PC-3 (cell line): ENCODE data around the gene RUVBL2. TPM values are rescaled to one million over a fixed set of nuclear protein-coding genes. Genes with fewer than 3 reads are reported as not detected.

Source experiments
- ATAC-seq: fragments of 200-7000 bp; cut with Tn5 transposase; 2 replicates; pipeline ENCODE4 v1.9.1; 2020; ENCODE audit warnings: mild to moderate bottlenecking, moderate library complexity
- BruUV-seq: library from RNA; stranded (reverse); fragments of 400-500 nt; replicated peaks from 2 replicates; lab custom pipeline; 2021; lab: Mats Ljungman, UMichigan
- CTCF ChIA-PET: fragments of 300-600 bp; sonication (Branson Sonifier 250); formaldehyde crosslinking; loops from one replicate; lab custom pipeline; 2022; ENCODE audit warnings: antibody characterized with exemption; lab: Charles Lee
- POLR2A ChIA-PET: fragments of 300-600 bp; sonication (Branson Sonifier 250); formaldehyde crosslinking; loops from one replicate; lab custom pipeline; 2022; ENCODE audit warnings: antibody characterized with exemption; ENCODE audit not compliant: unreplicated experiment; lab: Charles Lee
- DNase-seq: peaks from one replicate; pipeline ENCODE4 v3.0.0-alpha.2; 2015
- H2AFZ ChIP-seq: fragments of 300-600 bp; sonication (generic); 2 replicates; pipeline ENCODE4 v1.6.0; 2016; ENCODE audit warnings: antibody characterized with exemption, low read length
- H3F3A ChIP-seq: fragments of 300-600 bp; sonication (generic); one replicate; pipeline ENCODE4 v1.6.0; 2017; ENCODE audit warnings: antibody characterized with exemption, low read length, control low read depth, mild to moderate bottlenecking; ENCODE audit not compliant: unreplicated experiment
- H3K27ac ChIP-seq: fragments of 300-600 bp; sonication (generic); 2 replicates; pipeline ENCODE4 v1.5.1; 2016; ENCODE audit warnings: mild to moderate bottlenecking, low read length
- H3K27me3 ChIP-seq: fragments of 300-600 bp; sonication (generic); 2 replicates; pipeline ENCODE4 v1.6.1; 2016; ENCODE audit warnings: low read length, mixed read lengths
- H3K36me3 ChIP-seq: fragments of 300-600 bp; sonication (generic); 2 replicates; pipeline ENCODE4 v1.6.1; 2016; ENCODE audit warnings: low read depth, mixed run types, low read length, mixed read lengths
- H3K4me1 ChIP-seq: fragments of 300-600 bp; sonication (generic); 2 replicates; pipeline ENCODE4 v1.5.1; 2016; ENCODE audit warnings: low read length; ENCODE audit not compliant: insufficient read depth
- H3K4me2 ChIP-seq: fragments of 300-600 bp; sonication (generic); 2 replicates; pipeline ENCODE4 v1.6.0; 2016; ENCODE audit warnings: low read length
- H3K4me3 ChIP-seq: fragments of 300-600 bp; sonication (generic); 2 replicates; pipeline ENCODE4 v1.5.1; 2016; ENCODE audit warnings: mild to moderate bottlenecking, low read length, mixed read lengths
- H3K79me2 ChIP-seq: fragments of 300-600 bp; sonication (generic); 2 replicates; pipeline ENCODE4 v1.6.1; 2017; ENCODE audit warnings: low read length, mixed read lengths
- H3K9ac ChIP-seq: fragments of 300-600 bp; sonication (generic); 2 replicates; pipeline ENCODE4 v1.6.0; 2016; ENCODE audit warnings: mild to moderate bottlenecking, low read length
- H3K9me2 ChIP-seq: fragments of 300-600 bp; sonication (generic); replicated peaks from 2 replicates; pipeline ENCODE4 v1.6.1; 2016; ENCODE audit warnings: mixed run types, low read length, mixed read lengths
- H3K9me3 ChIP-seq: fragments of 300-600 bp; sonication (generic); 2 replicates; pipeline ENCODE4 v1.6.1; 2016; ENCODE audit warnings: low read length, mixed read lengths
- H4K20me1 ChIP-seq: fragments of 300-600 bp; sonication (generic); 2 replicates; pipeline ENCODE4 v1.6.1; 2016; ENCODE audit warnings: low read length, mixed read lengths
- EZH2 ChIP-seq: fragments of 300-600 bp; sonication (generic); IDR thresholded peaks from one replicate; pipeline ENCODE4 v1.6.1; 2017; ENCODE audit warnings: antibody characterized with exemption, mild to moderate bottlenecking, low read length; ENCODE audit not compliant: unreplicated experiment
- EZH2phosphoT487 ChIP-seq: fragments of 300-600 bp; sonication (generic); IDR thresholded peaks from 2 replicates; pipeline ENCODE4 v1.6.1; 2018; ENCODE audit warnings: mild to moderate bottlenecking, antibody characterized with exemption, low read length, borderline replicate concordance
- intact Hi-C: fragments of 100-400 bp; cut with micrococcal nuclease; formaldehyde crosslinking; loops from 2 replicates; pipeline ENCODE4 v1.9.0; 2023
- total RNA-seq: library from RNA; depleted of rRNA; stranded (reverse); fragments of >200 nt; gene quantifications from 2 replicates; pipeline ENCODE4 v1.2.3, GENCODE V29; 2014
- TF ChIP-seq, protein P1 (sequence below): fragments of 300-600 bp; sonication (generic); conservative IDR thresholded peaks from 2 replicates; pipeline ENCODE4 v1.5.1; 2017; ENCODE audit warnings: antibody characterized with exemption, low read depth, mild to moderate bottlenecking, low read length

The RUVBL2 gene
- total RNA-seq, 1 experiment from 2014 or later, result 291 TPM

- ATAC-seq (peak; percentile 45; the same call in 1 of the 2 replicates), DNase-seq (peak; percentile 51)
- peaks cover 35% of the 10 kb centered on the region for H3K79me2 ChIP-seq
- intact Hi-C loops, result loop anchor here (10.0 kb wide), 1 partner anchor 75 kb away; the partner anchor contains the start of gene KCNA7
- ChIA-PET POLR2A (no interaction called here), CTCF (interaction anchor here (0.5 to 1.3 kb wide), 3 partner anchors 74 to 773 kb away, joined by 5 to 6 read pairs (median 6); no protein-coding TSS in a partner anchor)
- no peaks in the 10 kb centered on the region for H3K9me2 ChIP-seq
- H2AFZ ChIP-seq, result no peak overlapping the region
- no TSS peak for BruUV-seq
- no peak overlapping the region for H3K4me2 ChIP-seq
- H3K27me3 ChIP-seq, result no peaks in the 10 kb centered on the region
- H3K4me1 ChIP-seq, result peaks cover 6% of the 10 kb centered on the region; the same call in 1 of the 2 replicates
- no peak overlapping the region for H3K9ac ChIP-seq
- H3K4me3 ChIP-seq, result no peak overlapping the region
- 0 out of 2 replicates have a peak, but pooled peaks cover 4% of the 10 kb centered on the region for H4K20me1 ChIP-seq
- no peaks in the 10 kb centered on the region for H3K9me3 ChIP-seq
- peaks cover 6% of the 10 kb centered on the region for H3K36me3 ChIP-seq
- TF ChIP-seq, protein P1, sequence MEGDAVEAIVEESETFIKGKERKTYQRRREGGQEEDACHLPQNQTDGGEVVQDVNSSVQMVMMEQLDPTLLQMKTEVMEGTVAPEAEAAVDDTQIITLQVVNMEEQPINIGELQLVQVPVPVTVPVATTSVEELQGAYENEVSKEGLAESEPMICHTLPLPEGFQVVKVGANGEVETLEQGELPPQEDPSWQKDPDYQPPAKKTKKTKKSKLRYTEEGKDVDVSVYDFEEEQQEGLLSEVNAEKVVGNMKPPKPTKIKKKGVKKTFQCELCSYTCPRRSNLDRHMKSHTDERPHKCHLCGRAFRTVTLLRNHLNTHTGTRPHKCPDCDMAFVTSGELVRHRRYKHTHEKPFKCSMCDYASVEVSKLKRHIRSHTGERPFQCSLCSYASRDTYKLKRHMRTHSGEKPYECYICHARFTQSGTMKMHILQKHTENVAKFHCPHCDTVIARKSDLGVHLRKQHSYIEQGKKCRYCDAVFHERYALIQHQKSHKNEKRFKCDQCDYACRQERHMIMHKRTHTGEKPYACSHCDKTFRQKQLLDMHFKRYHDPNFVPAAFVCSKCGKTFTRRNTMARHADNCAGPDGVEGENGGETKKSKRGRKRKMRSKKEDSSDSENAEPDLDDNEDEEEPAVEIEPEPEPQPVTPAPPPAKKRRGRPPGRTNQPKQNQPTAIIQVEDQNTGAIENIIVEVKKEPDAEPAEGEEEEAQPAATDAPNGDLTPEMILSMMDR, result peak; percentile 68
- no peak for TF ChIP-seq EZH2phosphoT487
- no peaks in the 10 kb centered on the region for H3F3A ChIP-seq
- H3K27ac ChIP-seq, result no peak overlapping the region
Observed at GRCh38 chr19:48999481-49000325, 6.0 kb downstream of the RUVBL2 start.

GRCh38 chr19:49004133-49004532 lies 10.4 kb downstream of the RUVBL2 start:
- Histone ChIP-seq H3K9ac (no peak overlapping the region), H4K20me1 (no peaks in the 10 kb centered on the region), H3K36me3 (peaks cover 10% of the 10 kb centered on the region), H3K4me1 (no peaks in the 10 kb centered on the region), H2AFZ (no peak overlapping the region), H3K27ac (no peak overlapping the region), H3K79me2 (no peaks in the 10 kb centered on the region), H3F3A (no peaks in the 10 kb centered on the region), H3K9me2 (no peaks in the 10 kb centered on the region), H3K4me3 (no peak overlapping the region), H3K9me3 (no peaks in the 10 kb centered on the region), H3K27me3 (no peaks in the 10 kb centered on the region), H3K4me2 (no peak overlapping the region)
- intact Hi-C loops, result no loop called here
- TF ChIP-seq EZH2 (no peak), EZH2phosphoT487 (no peak)
- TF ChIP-seq, protein P1, result no peak
- BruUV-seq, result no TSS peak
- ATAC-seq, result no peak
- DNase-seq, result no peak
- POLR2A ChIA-PET, result no interaction called here
- CTCF ChIA-PET, result no interaction called here
